CD4-positive, alpha-beta T cell treated with Interleukin-12 subunit alpha and Interleukin-12 subunit beta, for 1 hour (primary cell): ENCODE measurements around the gene OR2A14.
"Not testable (repeated sequence)": the region's sequence is repeated elsewhere in the genome, so short reads cannot be mapped to it uniquely, and the experiment has no call there.

Experiments used
- DNase-seq: peaks from one replicate; pipeline ENCODE4 v3.0.0-alpha.2; 2020

The OR2A14 gene, protein sequence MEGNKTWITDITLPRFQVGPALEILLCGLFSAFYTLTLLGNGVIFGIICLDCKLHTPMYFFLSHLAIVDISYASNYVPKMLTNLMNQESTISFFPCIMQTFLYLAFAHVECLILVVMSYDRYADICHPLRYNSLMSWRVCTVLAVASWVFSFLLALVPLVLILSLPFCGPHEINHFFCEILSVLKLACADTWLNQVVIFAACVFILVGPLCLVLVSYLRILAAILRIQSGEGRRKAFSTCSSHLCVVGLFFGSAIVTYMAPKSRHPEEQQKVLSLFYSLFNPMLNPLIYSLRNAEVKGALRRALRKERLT

DNA sequence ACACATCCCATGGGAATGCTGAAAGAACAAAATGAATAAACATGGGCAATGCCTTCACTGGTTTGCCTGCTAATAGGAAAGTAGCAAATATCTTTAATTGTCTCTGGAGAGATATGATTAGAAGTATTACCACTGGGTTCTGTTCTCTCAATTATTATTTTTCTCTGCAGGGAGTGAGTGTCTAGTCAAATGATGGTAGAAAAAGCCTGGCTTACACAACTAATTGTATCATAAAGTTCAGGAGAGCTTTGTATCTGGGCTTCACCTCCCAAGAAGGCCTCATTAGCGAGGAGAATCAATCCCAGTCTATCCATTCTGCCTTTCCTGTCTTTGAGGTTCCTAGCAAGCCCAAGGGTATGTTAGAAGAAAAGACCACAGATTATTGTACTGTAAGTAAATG lies at the start of gene OR2A14:
Gene OR2A14 (plus strand): TSS at position 301 of the 400 bp plus-strand sequence. CDS start 5,937 bp downstream, outside the sequence.
- DNase-seq, result no peak

DNA sequence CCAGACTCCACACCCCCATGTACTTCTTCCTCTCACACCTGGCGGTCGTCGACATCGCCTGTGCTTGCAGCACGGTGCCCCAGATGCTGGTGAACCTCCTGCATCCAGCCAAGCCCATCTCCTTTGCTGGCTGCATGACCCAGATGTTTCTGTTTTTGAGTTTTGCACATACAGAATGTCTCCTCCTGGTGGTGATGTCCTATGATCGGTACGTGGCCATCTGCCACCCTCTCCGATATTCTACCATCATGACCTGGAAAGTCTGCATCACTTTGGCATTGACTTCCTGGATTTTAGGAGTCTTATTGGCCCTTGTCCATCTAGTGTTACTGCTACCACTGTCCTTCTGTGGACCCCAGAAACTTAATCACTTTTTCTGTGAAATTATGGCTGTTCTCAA lies 48.6 kb upstream of the OR2A14 start:
- DNase-seq, result no peak

DNA sequence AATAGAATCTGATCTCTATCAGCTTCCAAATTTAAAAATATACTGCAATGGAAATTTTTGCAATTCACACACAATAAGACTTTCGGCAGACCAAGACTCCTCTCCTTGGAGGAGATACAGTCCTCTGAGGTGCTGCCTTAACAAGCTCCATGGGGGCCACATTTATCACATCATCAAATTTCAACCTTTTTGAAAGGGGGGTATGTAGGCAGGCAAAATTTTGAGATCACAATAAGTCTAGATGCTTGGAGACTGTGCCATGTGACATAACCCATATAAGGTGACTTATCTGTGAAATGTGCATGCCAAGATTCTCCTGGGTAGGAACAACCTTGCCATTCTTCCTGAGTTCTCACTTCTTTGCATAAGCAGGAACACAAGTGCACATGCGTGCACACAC lies 37.0 kb upstream of the OR2A14 start, which contains the start of gene OR2A12:
Gene OR2A12 (plus strand): TSS at position 301 of the 400 bp plus-strand sequence. CDS start 8,830 bp downstream, outside the sequence.
- DNase-seq, result no peak

DNA sequence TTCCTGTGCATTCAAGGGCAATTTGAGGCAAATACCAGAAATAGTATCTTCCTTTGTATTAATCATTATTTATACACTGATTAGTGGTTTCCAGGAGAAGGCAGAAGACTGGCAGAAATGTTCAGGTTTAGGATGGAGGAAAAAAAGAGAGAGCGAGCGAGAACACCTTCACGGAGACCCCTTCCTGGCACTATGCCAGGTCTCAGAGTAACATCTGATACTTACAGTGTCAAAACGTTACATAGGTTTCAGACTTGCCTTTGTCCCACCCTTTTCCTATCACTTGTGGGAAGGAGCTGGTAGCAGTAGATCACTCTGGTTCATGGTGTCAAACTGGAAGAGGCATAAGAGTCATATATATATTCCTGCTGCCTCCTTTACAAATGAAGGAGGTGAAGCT lies 36.2 kb upstream of the OR2A14 start:
- DNase-seq, result no peak

DNA sequence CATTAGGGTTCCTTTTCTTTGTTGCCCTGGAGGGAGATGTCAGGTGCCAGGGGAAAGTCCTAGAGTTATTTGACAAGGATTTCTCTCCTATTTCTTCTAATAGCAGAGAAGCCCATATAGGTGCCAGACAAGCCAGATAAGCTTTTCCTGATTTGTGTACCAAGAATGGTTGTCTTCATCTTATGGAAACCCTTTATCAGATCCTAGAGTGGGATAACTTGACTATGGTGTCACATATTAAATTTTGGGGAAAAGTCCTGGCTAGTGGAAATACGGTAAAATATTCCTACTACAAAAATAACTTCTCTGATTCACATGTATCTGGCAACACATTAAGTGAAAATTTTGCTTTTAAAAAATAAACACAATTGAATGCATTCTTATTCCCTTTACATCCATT lies 35.7 kb upstream of the OR2A14 start:
- DNase-seq, result no peak

DNA sequence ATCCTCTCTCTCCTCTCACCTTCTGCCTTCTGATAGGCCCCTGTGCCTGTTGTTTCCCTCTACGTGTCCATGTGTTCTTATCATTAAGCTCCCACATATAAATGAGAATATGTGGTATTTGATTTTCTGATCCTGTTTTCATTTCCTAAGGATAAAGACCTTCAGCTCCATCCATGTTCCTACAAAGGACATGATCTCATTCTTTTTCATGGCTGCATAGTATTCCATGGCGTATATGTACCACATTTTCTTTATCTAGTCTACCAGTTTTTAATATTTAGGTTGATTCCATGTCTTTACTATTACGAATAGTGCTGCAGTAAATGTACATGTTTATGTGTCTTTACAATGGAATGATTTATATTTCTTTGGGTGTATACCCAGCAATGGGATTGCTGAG lies 32.3 kb upstream of the OR2A14 start:
- no peak for DNase-seq

DNA sequence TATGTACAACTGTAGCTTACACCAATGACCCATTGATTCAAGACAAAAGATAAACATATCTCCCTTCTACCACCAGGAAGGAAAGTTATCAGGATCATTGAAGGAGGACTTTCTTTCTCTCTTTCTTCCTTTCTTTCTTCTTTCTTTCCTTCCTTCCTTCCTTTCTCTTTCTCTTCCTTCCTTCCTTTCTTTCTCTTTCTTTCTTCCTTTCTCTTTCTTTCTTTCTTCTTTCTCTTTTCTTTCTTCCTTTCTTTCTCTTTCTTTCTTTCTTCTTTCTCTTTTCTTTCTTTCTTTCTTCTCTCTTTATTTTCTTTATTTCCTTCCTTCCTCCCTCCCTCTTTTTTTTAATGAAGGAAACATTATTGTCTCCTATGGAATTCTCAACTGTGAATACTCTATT lies 24.2 kb upstream of the OR2A14 start:
- DNase-seq, result no peak

DNA sequence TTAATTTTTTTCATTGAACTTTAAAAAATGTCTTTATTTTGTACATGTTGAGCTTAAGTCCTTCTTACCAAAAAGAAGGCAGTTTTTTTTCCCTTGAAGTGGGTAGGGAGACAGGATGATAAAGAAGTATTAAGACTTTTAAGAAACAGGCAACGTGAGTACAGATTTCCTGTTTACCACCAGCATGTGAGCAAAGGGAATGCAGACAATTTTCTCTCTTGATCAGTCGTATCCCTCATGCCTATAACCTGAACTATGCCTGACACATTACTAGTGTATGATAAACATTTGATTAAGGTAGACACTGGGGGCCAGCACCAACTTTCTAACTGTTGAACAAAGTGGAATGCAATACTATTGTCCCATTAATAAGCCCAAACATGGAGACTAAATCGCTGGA lies 22.4 kb upstream of the OR2A14 start:
- no peak for DNase-seq

DNA sequence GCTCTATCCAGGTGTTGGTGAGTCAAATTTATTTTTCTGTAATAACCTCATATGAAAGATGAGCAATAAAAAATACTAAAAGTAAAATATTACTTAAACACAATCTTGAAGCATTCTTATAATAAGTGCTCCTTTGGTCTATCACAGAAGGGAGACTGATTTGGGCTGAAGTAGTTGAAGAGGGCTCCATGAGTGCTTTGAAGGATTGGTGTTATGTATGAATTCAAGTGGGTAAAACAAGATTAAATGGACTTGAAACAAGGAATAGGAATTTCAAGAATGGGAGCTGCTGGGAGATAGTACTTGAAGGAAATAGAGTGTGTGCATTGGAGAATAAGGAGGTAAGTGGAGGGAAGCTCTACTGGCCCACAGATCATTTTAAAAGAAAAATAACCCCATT lies 20.9 kb upstream of the OR2A14 start:
- no peak for DNase-seq

DNA sequence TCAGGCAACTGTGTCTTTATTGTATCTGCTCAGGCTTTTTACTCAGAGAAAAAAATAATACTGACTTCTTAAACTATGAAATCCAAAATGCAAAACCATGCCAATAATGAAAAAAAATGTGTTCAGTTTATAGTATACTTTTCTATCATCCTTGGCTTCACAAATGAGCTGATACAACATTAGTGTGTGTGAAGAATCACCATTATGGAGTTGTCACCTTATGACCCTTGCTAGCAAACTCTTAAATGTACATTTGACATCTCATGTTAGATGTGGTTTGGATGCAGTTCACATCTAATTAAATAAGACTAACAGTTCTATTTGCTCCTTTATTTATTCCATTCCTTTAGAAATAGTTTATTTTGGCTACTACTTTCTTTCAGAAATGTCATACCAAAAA lies 17.8 kb upstream of the OR2A14 start:
- no peak for DNase-seq

DNA sequence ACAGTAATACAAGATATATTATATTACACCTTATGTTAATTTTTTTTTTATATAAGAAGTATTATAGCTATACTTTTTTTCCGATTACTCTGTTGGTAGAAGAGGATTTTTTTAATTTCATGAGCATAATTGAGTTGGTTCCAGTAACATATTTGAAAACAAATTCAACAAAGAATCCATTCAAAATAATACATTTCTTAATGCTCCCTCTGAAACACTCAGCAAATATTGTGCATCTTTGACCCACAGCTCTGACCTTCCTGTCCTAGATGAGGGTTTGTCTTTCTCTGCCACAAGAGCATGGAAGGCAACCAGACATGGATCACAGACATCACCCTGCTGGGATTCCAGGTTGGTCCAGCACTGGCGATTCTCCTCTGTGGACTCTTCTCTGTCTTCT lies 13.7 kb upstream of the OR2A14 start, which contains the start of gene OR2A2:
Gene OR2A2 (plus strand): TSS at position 301 of the 400 bp plus-strand sequence. CDS start 0 bp downstream, at position 301.
- DNase-seq, result no peak

DNA sequence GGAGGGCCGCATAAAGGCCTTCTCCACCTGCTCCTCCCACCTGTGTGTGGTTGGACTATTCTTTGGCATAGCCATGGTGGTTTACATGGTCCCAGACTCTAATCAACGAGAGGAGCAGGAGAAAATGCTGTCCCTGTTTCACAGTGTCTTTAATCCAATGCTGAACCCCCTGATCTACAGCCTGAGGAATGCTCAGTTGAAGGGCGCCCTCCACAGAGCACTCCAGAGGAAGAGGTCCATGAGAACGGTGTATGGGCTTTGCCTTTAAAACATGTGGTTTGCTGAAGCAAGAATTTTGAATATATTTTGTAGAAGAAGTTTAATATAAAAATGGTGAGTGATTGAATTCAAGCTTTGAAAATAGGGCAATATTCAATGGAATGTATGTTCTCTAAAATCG lies 12.7 kb upstream of the OR2A14 start:
- DNase-seq, result no peak

DNA sequence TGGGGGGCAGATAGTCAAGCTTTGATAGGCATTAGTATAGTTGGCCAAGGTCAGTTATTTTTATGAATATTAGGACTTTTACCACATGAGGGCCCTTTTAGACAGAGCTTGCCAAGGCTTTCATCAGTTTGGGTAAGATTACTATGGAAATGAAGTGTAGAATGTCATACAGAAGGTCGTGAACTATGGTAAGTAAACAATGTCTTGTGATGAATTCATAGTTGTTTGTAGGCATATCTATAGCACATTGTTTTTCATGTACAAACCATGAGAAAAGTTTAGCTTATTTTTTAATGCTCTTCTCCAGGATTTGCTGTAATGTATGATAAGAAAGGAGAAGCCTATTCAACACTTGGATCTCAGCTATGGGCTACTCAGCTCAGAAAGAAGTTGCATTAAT lies 9.3 kb upstream of the OR2A14 start:
- DNase-seq, result no peak

DNA sequence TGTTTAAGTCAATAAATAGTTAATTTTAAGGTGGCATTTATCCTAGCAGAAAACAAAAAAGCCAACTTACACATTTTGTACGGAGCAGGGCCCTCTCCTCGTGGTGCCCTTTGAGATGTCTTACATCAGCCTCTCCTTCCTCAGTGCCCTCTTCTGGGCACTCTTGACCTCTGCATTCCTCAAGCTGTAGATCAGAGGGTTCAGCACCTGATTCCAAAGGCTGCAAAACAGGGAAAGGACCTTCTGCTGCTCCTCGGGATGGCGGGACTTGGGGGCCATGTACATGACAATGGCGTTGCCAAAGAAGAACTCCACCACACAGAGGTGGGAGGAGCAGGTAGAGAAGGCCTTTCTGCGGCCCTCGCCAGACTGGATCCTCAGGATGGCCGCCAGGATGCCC lies 4.6 kb upstream of the OR2A14 start:
- DNase-seq, result no peak

DNA sequence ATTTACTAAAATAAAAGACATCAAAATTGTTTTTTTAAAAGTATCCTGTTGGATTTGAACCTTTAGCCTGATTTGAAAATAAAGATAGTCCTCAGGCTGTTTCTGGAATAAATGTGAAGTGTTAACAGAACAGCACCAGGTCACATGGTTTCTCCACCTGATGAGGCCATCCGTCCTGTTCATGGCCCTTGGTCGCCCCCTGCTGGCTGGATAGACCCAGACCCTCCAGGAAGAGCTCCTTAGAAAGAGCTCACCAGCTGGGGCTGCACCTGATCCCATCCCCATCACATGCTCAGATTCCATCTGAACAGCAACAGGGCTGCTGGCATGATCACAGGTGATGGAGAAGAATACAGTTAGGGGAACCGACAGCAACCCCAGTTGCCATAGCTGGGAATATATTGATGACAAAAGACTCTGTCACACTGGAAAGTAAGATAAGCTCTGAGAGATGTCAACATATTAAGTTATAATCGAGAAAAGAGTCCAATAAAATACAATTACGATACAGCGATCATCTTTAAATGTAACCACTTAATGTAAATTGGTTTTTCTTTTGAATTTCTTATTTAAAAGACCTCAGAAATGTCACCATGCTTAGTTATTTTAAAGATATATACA lies 4.8 kb downstream of the OR2A14 start:
- peak; percentile 80 for DNase-seq

DNA sequence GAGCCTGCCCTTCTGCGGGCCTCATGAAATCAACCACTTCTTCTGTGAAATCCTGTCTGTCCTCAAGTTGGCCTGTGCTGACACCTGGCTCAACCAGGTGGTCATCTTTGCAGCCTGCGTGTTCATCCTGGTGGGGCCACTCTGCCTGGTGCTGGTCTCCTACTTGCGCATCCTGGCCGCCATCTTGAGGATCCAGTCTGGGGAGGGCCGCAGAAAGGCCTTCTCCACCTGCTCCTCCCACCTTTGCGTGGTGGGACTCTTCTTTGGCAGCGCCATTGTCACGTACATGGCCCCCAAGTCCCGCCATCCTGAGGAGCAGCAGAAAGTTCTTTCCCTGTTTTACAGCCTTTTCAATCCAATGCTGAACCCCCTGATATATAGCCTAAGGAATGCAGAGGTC lies 6.6 kb downstream of the OR2A14 start:
- not testable (repeated sequence) for DNase-seq

DNA sequence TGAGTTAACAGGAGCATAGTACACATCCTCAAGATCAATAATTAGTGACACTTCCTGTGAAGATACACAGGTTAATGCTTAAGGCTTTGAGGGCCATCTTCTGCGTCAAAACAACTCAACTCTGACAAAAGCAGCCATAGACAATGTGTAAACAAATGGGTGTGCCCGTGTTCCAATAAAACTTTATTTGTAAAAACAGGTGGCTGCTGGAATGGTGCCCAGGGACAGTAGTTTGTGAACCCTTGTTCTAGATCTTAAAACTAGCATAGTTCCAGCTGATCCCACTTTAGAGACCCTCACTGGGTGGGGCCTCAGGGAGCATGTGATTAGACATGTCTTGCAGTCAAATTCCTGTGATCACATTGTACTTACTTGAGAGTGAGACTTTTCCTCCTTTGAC lies 7.8 kb downstream of the OR2A14 start:
- DNase-seq, result no peak

DNA sequence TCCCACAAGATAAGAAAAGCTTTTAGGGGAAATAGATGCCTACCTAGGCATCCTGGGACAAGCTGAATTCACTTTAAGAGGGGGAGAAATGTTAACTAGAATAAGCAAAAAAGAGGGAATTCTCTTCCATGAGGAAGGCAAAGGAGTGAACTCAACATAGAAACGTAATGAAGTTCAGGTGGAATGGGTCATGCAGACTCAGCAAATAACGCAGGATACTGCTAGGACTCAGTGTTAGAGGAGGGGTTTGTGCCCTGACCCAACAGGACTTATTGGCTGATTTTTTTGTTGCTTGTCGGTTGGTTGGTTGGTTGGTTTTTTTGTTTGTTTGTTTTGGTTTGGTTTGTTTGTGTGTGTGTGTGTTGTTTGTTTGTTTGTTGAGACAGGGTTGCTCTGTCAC lies 9.3 kb downstream of the OR2A14 start:
- DNase-seq, result no peak

DNA sequence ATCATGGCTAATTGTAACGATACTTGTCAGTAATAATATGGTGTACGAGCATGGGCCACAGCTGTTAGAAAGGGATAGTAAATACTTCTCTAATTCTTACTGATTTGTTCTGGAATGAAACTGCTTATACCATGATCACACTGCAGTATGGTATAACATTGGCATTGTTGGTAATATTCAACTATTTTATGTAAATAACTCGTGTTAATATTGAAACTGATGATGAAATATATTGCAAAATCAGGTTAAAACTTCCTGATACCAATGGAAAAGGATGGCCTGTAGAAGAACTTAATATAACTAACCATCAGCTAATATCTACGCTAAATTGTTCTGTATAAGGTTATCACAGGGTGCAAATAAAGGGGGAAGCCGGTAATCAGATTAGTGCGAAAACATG lies 10.3 kb downstream of the OR2A14 start:
- DNase-seq, result no peak

DNA sequence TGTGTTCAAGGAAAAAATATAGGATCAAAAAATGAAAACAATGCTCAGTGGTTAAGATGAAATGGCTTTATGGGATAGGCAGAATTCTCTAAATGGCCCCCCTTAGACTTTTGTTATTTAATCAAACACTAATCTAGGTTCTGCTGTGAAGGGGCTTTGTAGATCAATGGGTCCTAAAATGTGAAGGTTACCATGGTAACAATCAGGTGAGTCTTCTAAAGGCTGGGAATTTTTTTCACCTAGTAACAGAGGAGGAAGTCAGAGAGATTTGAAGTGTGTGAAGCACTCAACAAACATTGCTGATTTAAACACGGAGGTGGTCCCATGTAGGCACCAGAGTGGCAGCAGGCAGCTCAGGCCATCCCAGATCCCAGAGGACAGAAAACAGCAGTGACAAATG lies 11.1 kb downstream of the OR2A14 start:
- DNase-seq, result no peak

DNA sequence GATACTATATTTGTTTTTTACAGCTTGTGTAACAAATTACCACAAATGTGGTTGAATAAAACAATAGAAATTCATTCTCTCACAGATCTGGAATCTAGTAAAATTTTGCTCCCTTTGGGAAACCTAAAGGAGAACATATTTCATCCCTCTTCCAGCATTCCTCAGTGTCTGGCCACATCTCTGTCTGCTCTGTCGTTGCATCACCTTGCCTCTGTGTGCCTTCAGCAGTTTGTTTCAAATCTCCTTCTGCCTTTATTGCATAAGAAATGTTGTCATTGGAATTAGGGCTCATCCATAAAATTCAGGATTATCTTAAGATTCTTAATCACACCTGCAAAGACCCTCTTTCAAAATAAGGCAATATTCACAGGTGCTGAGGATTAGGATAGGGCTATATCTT lies 14.5 kb downstream of the OR2A14 start:
- DNase-seq, result no peak

DNA sequence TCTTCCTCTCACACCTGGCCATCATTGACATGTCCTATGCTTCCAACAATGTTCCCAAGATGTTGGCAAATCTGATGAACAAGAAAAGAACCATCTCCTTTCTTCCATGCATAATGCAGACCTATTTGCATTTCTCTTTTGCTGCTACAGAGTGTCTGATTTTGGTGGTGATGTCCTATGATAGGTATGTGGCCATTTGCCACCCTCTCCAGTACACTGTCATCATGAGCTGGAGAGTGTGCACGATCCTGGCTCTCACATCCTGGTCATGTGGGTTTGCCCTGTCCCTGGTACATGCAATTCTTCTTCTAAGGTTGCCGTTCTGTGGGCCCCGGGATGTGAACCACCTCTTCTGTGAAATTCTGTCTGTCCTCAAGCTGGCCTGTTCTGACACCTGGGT lies 19.2 kb downstream of the OR2A14 start:
- DNase-seq, result no peak

DNA sequence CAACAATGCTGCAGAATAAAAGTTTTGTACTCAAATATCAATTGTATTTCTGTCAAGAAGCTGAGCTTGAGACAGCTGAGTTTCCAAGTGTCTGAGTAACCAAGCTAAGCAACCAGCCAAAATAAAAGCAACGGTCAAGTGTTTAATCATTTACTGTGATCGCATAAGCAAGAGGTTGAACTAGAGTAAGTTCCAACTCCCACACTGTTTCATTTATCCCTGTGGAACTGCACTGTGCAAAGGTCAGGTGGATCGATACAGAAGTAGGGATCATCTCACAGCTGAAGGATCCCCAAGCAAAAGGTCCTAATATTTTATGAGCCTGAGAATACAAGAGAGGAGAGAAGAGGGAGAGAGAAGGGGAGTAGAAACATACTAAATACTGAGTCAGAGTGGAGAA lies 21.4 kb downstream of the OR2A14 start:
- DNase-seq, result no peak

DNA sequence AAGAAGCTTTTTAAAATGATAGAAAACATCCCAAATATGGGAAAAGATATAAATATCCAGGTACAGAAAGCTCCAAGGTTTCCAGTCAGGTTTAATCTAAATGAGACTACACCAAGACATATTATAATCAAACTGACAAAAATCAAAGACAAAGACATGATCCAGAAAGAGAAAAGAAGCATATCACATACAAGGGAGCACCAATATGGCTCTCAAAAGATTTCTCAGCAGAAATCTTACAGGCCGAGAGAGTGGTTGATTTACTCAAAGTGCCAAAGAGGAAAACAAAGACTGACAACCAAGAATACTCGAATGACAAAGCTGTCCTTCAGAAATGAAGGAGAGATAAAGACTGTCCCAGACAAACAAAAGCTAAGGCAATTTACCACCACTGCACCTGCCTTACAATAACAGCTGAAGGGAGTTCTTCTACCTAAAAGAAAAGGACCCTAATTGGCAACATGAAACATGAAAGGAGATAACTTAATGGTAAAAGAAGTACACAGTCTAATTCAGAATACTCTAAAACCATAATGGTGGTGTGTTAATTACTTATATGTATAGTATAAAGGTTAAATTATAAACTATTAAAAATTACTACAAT lies 25.4 kb downstream of the OR2A14 start:
- DNase-seq, result no peak
